HUES48 (cell line): Measurements from ENCODE around the gene FAM98A.

Experiments
- H3K27ac ChIP-seq: one replicate; pipeline ENCODE4 v1.7.0; 2013; ENCODE audit warnings: low read depth, low read length, inconsistent platforms
- H3K27me3 ChIP-seq: 2 replicates; pipeline ENCODE4 v1.6.1; 2013; ENCODE audit warnings: mild to moderate bottlenecking, low read length; ENCODE audit not compliant: control insufficient read depth, insufficient read depth
- H3K36me3 ChIP-seq: 2 replicates; pipeline ENCODE4 v1.6.1; 2013; ENCODE audit warnings: low read length; ENCODE audit not compliant: control insufficient read depth, insufficient read depth
- H3K4me1 ChIP-seq: 2 replicates; pipeline ENCODE4 v1.6.1; 2013; ENCODE audit warnings: mild to moderate bottlenecking, low read length; ENCODE audit not compliant: control insufficient read depth, insufficient read depth
- H3K4me3 ChIP-seq: 2 replicates; pipeline ENCODE4 v1.5.1; 2013; ENCODE audit warnings: mild to moderate bottlenecking, low read depth, low read length
- H3K9ac ChIP-seq: 2 replicates; pipeline ENCODE4 v1.6.1; 2013; ENCODE audit warnings: mild to moderate bottlenecking, low read depth, low read length, moderate library complexity
- H3K9me3 ChIP-seq: 2 replicates; pipeline ENCODE4 v1.6.1; 2013; ENCODE audit warnings: low read length; ENCODE audit not compliant: control insufficient read depth, insufficient read depth

Gene FAM98A

DNA sequence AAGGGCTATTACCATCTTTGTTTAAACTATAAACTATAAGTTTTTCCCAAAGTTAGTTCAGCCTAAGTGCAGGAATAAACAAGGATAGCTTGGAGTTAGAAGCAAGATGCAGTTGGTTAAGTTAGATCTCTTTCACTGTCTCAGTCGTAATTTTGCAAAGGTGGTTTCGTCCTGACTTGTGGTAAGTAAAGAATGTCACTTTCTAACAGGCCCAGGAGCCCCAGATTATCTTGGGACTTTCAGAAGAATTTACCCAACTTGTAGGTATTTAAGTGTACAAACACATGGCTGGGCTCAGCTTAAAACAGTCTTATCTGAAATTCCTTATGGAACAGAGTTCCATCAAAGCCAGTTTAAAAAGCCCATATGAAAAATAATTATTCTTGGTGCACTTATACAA, 18.3 kb upstream of the FAM98A start:
- no peak overlapping the region for H3K9ac ChIP-seq

DNA sequence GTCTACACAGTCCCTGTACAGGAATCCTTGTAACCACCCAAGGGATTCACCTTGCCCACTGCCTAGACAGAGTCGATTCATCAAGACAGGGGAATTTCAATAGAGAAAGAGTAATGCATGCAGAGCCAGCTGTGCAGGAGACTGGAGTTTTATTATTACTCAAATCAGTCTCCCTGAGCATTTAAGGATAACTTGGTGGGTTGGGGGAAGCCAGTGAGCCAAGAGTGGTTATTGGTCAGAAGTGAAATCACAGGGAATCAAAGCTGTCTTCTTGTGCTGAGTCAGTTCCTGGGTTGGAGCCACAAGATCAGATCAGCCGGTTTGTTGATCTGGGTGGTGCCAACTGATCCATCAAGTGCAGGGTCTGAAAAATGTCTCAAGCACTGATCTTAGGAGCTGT, 17.8 kb upstream of the FAM98A start:
- H3K36me3 ChIP-seq: peaks cover 22% of the 10 kb centered on the region
- no peak overlapping the region for H3K9ac ChIP-seq
- no peak overlapping the region for H3K27ac ChIP-seq
- H3K4me3 ChIP-seq: no peak overlapping the region
- H3K9me3 ChIP-seq: peaks cover 34% of the 10 kb centered on the region; the same call in 1 of the 2 replicates
- H3K27me3 ChIP-seq: no peaks in the 10 kb centered on the region
- peaks cover 23% of the 10 kb centered on the region for H3K4me1 ChIP-seq

More for the DNA sequence above, 18.3 kb upstream of the FAM98A start:
- Histone ChIP-seq H3K4me1 (peaks cover 23% of the 10 kb centered on the region), H3K27ac (no peak overlapping the region), H3K27me3 (no peaks in the 10 kb centered on the region), H3K36me3 (peaks cover 22% of the 10 kb centered on the region), H3K9me3 (peaks cover 34% of the 10 kb centered on the region; the same call in 1 of the 2 replicates), H3K4me3 (no peak overlapping the region)

DNA sequence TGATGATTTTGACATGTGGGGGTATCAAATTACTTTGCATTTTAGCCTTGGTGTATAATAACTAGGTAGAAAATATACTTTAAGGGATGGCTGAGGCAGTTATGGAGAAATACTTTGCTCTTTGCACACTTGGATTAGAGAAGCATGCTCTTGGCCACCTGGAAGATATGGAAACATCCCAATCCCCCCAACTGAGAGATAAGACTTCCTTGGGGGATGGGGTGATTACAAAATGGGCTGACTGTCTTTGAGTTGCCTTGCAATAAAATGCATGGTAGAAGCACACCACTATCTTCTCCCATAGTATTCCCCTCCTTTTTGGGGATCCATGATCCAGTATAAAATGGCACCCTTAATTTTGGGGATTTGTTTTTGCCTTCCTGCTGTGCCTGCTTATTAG, 15.1 kb upstream of the FAM98A start:
- H3K36me3 ChIP-seq: peaks cover 13% of the 10 kb centered on the region; the same call in 1 of the 2 replicates
- no peaks in the 10 kb centered on the region for H3K27me3 ChIP-seq
- peaks cover 49% of the 10 kb centered on the region for H3K9me3 ChIP-seq
- H3K9ac ChIP-seq: no peak overlapping the region
- 0 out of 2 replicates have a peak overlapping the region, but pooled peaks have one; percentile 16 for H3K4me3 ChIP-seq
- peaks cover 23% of the 10 kb centered on the region for H3K4me1 ChIP-seq
- H3K27ac ChIP-seq: peak overlapping the region; percentile 36

DNA sequence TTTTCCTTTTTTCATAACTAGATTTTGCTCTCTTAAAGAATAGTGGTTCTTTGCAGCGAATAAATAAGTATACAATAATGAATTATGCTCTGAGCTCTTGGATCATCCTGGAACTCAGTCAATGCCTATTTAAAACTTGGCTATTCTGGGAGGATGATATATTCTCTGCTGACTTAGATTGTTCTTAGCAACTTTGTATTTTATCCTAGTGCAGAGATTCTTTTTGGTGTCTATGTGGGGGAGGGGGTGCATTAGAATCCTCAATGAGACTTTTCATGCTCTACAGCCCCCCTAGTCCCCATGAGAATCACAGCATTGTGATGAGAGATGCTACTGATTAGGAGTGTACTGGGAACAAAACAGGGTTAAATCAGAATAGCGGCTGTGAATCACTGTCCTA, 8.8 kb upstream of the FAM98A start:
- H3K9ac ChIP-seq: peak overlapping the region; percentile 8; the same call in 1 of the 2 replicates
- H3K27ac ChIP-seq: peak overlapping the region; percentile 74

DNA sequence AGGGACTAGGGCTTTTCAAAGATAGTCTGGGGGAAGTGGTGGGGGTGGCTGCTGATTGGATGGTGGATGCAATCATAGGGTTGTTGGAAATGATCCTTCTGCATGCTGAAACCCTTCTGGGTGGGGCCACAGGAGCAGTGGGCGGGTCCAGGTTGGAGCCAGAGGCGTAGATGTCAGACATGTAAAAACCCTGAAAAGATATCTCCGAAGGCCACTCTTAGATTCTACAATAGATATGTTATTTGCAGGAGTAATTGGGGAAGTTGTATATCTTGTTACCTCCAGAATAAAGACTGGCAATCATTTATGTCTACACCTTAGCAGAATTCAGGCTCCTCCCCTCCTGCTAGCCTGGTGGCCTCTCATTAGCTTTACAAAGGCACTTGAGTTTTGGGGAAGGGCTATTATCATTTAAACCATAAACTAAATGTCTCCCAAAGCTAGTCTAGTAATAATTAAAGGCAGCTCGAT, 8.2 kb upstream of the FAM98A start:
- H3K27ac ChIP-seq: peak overlapping the region; percentile 74
- H3K4me1 ChIP-seq: peaks cover 44% of the 10 kb centered on the region
- no peak overlapping the region for H3K9ac ChIP-seq
- no peaks in the 10 kb centered on the region; the same call in 1 of the 2 replicates for H3K36me3 ChIP-seq
- peaks cover 25% of the 10 kb centered on the region for H3K9me3 ChIP-seq
- peak overlapping the region; percentile 42 for H3K4me3 ChIP-seq
- no peaks in the 10 kb centered on the region for H3K27me3 ChIP-seq

More for the DNA sequence above, 8.8 kb upstream of the FAM98A start:
- H3K4me1 ChIP-seq: peaks cover 44% of the 10 kb centered on the region
- H3K36me3 ChIP-seq: no peaks in the 10 kb centered on the region; the same call in 1 of the 2 replicates
- peak overlapping the region; percentile 42 for H3K4me3 ChIP-seq
- H3K9me3 ChIP-seq: peaks cover 25% of the 10 kb centered on the region
- H3K27me3 ChIP-seq: no peaks in the 10 kb centered on the region

DNA sequence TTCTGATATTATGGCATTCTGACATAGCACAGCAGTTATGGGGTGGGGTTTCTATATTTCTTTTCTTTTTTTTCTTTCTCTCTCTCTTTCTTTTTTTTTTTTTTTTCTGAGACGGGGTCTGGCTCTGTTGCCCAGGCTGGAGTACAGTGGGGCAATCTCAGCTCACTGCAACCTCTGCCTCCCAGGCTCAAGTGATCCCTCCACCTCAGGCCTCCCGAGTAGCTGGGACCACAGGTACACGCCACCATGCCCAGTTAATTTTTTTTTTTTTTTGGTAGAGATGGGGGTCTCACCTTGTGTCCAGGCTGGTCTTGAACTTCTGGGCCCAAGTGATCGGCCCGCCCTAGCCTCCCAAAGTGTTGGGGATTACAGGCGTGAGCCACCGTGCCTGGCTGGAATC, 7.5 kb upstream of the FAM98A start:
- H3K27ac ChIP-seq: peak overlapping the region; percentile 57
- peaks cover 24% of the 10 kb centered on the region for H3K9me3 ChIP-seq
- H3K36me3 ChIP-seq: no peaks in the 10 kb centered on the region; the same call in 1 of the 2 replicates
- H3K4me3 ChIP-seq: no peak overlapping the region
- no peaks in the 10 kb centered on the region for H3K27me3 ChIP-seq
- peaks cover 51% of the 10 kb centered on the region for H3K4me1 ChIP-seq
- no peak overlapping the region for H3K9ac ChIP-seq

DNA sequence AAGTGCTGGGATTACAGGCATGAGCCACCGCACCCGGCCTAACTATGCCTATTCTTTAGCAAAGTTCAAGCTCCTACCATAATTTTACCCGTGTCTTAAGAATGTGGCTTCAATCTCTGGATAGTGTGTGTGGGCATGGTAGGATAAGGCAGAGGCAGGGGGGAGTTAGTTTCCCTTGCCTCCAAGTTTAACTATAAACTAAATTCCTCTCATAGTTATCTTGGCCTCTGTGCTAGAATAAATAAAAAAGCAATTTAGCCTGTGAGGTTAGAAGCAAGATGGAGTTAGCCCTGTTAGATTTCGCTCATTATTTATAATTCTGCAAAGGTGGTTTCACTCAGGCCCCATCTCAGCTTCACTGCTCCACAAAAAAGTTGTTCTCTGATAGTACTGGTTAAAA, 7.0 kb upstream of the FAM98A start:
- Histone ChIP-seq H3K4me3 (no peak overlapping the region), H3K9me3 (peaks cover 21% of the 10 kb centered on the region), H3K27ac (no peak overlapping the region), H3K9ac (no peak overlapping the region), H3K36me3 (no peaks in the 10 kb centered on the region; the same call in 1 of the 2 replicates), H3K27me3 (no peaks in the 10 kb centered on the region), H3K4me1 (peaks cover 53% of the 10 kb centered on the region)

DNA sequence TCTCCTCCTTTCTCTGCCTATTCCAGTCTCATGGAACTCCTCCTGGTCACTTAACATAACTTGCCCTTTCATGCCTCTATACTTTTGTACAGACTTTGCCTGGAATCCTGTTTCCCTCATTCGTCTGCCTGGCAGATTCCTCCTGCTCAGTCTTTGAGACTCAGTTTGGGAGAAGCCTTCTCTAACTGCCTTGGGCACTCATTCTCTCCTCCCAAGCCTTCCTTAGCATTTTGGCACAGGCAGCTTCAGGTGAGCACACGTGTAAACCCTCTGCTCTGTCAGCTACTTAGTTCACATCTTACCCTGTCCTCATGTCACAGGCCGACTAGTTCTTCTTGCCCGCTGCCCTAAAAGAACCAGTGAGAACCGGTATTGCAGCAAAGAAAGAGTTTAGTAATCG, 6.0 kb upstream of the FAM98A start:
- H3K36me3 ChIP-seq: no peaks in the 10 kb centered on the region; the same call in 1 of the 2 replicates
- H3K27me3 ChIP-seq: no peaks in the 10 kb centered on the region
- no peak overlapping the region for H3K9ac ChIP-seq
- no peak overlapping the region for H3K4me3 ChIP-seq
- peak overlapping the region; percentile 53 for H3K27ac ChIP-seq
- H3K4me1 ChIP-seq: peaks cover 53% of the 10 kb centered on the region
- H3K9me3 ChIP-seq: peaks cover 11% of the 10 kb centered on the region

DNA sequence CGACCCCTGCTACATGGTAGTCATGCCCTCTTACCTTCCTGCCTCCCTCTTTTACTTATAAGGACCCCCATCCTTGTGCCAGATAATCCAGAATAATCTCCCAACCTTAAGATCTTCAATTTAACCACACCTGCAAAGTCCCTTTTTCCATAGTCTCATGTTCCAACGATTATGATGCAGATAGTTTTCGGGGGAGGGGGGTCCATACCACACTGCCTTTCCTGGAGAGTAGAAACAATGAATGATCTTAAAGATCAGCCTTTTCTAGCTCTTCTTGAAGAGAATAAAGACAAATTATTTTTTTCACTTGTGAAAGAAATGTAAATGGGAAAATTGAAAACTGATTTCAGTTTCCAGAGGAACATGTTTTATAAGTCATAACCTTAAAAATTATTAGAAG, 4.3 kb upstream of the FAM98A start:
- Histone ChIP-seq H3K27me3 (no peaks in the 10 kb centered on the region), H3K36me3 (no peaks in the 10 kb centered on the region; the same call in 1 of the 2 replicates), H3K4me3 (peak overlapping the region; percentile 20; the same call in 1 of the 2 replicates), H3K9ac (no peak overlapping the region; the same call in 1 of the 2 replicates), H3K27ac (peak overlapping the region; percentile 43), H3K4me1 (peaks cover 48% of the 10 kb centered on the region), H3K9me3 (no peaks in the 10 kb centered on the region)

DNA sequence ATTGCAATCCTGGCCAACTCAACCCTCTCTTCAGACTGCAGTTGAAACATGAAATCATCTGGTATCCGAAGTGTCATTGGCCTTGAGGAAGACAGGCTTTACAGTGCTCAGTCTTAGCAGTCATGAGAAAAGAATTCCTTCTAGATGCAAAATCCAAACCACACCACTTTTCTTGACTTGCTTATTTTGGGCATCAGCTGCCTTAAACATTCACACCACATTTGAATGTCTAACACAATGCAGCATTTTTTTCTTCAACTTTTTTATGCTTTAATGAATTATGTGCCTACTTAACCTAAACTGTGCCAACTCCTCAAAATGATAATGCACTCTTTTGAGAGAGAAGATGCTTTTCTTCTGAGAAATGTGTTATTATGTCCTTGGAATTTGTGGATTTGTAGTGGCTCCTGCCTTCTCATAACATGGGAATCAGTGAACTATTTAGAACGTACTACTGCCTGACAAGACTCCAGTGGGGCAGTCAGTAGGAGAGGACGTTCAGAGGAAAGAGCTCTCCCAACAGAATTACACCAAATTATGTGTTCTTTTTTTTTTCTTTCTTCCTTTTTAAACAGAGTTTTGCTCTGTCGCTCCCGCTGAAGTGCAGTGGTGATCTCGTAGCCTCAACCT, 3.2 kb upstream of the FAM98A start:
- Histone ChIP-seq H3K4me1 (peaks cover 46% of the 10 kb centered on the region), H3K27ac (no peak overlapping the region), H3K9me3 (no peaks in the 10 kb centered on the region), H3K9ac (no peak overlapping the region), H3K4me3 (no peak overlapping the region), H3K36me3 (no peaks in the 10 kb centered on the region; the same call in 1 of the 2 replicates), H3K27me3 (no peaks in the 10 kb centered on the region)

DNA sequence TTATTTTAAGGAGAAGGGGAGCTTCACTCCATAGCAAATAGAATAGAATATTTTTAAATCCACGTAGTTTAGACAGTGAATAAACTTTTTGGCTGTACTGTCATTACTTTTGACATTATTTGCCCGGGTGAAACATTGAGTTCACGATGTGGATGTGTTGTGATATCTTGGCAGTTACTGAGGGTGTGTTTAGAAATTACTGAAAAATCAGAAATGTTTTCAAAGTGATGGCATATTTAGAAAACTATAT, 769 bp upstream of the FAM98A start:
- Histone ChIP-seq H3K36me3 (peaks cover 6% of the 10 kb centered on the region), H3K27me3 (no peaks in the 10 kb centered on the region), H3K4me1 (peaks cover 37% of the 10 kb centered on the region), H3K27ac (no peak overlapping the region), H3K4me3 (peak overlapping the region; percentile 89), H3K9me3 (no peaks in the 10 kb centered on the region), H3K9ac (peak overlapping the region; percentile 65)
